ENCODE measurements around the gene GNAQ.

DNA sequence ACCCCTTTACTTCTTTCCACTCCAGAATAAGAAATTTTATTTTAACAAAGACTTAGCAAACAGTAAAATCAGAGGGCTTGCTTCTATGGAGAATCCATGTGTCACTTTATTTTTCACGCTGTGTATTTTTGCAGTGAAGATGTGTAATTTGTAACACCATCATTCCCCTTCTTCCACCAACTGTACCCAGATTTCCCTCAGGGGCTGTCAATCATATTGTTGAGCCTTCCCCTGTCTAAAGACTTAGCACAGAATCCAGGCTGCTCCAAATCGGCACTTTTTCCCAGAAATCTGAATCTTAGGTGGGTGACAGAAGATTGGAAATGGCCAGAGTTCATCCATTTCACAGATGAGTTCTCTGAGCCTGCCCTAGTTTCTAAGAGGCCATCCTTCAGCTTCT, 115.9 kb downstream of the GNAQ start:
- TF ChIP-seq POLR2AphosphoS5 (IDR thresholded peaks at IDR 0.05; ENCODE audit: low read depth, low read length) (no peak), PBX3 (IDR thresholded peaks at IDR 0.05) (no peak), EP300 (IDR thresholded peaks at IDR 0.05; ENCODE audit: borderline replicate concordance in 1 of 2, low read depth in 1 of 2, low read length in 1 of 2) (no peak)
- TF ChIP-seq, protein P1, sequence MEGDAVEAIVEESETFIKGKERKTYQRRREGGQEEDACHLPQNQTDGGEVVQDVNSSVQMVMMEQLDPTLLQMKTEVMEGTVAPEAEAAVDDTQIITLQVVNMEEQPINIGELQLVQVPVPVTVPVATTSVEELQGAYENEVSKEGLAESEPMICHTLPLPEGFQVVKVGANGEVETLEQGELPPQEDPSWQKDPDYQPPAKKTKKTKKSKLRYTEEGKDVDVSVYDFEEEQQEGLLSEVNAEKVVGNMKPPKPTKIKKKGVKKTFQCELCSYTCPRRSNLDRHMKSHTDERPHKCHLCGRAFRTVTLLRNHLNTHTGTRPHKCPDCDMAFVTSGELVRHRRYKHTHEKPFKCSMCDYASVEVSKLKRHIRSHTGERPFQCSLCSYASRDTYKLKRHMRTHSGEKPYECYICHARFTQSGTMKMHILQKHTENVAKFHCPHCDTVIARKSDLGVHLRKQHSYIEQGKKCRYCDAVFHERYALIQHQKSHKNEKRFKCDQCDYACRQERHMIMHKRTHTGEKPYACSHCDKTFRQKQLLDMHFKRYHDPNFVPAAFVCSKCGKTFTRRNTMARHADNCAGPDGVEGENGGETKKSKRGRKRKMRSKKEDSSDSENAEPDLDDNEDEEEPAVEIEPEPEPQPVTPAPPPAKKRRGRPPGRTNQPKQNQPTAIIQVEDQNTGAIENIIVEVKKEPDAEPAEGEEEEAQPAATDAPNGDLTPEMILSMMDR (IDR thresholded peaks at IDR 0.05), result no peak

Measured in SK-N-SH (cell line).